ENCODE data around the gene SF3B6.

GRCh38 chr2:24076849-24077534 lies 866 bp upstream of the SF3B6 start:
- TF ChIP-seq CTCF (IDR thresholded peaks at IDR 0.05; ENCODE audit: insufficient read depth, low read length, poor library complexity, severe bottlenecking) (no peak), EZH2phosphoT487 (conservative IDR thresholded peaks at IDR 0.05; ENCODE audit: low read length) (no peak)

Measured in SU-DHL-6 (cell line).